GM18907 (cell line): ENCODE results near the gene SCARF2.
"Not testable (repeated sequence)": the region's sequence is repeated elsewhere in the genome, so short reads cannot be mapped to it uniquely, and the experiment has no call there.

Experiments
- ATAC-seq: cut with Tn5 transposase; IDR thresholded peaks from one replicate; pipeline ENCODE4 v1.9.1; 2021; ENCODE audit warnings: mild to moderate bottlenecking, moderate library complexity; ENCODE audit not compliant: unreplicated experiment

SCARF2 gene

GRCh38 chr22:20463324-20464095 is 25.9 kb upstream of the SCARF2 start:
- no peak for ATAC-seq

GRCh38 chr22:20459862-20460261 is 22.2 kb upstream of the SCARF2 start:
- ATAC-seq = no peak

GRCh38 chr22:20459152-20459542 is 21.5 kb upstream of the SCARF2 start:
- no peak for ATAC-seq

- no peak for ATAC-seq
Observed at GRCh38 chr22:20458530-20459151, 21.0 kb upstream of the SCARF2 start.

- no peak for ATAC-seq
Observed at GRCh38 chr22:20457506-20458240, 20.0 kb upstream of the SCARF2 start.

GRCh38 chr22:20456722-20457076 is 19.1 kb upstream of the SCARF2 start:
- no peak for ATAC-seq

GRCh38 chr22:20456064-20456721 is 18.6 kb upstream of the SCARF2 start:
- ATAC-seq = peak; percentile 62

GRCh38 chr22:20455709-20456063 is 18.1 kb upstream of the SCARF2 start:
- ATAC-seq = no peak

GRCh38 chr22:20453222-20453621 is 15.6 kb upstream of the SCARF2 start:
- no peak for ATAC-seq

GRCh38 chr22:20451920-20452319 is 14.3 kb upstream of the SCARF2 start:
- no peak for ATAC-seq

- ATAC-seq = not testable (repeated sequence)
Observed at GRCh38 chr22:20451129-20451778, 13.6 kb upstream of the SCARF2 start.

GRCh38 chr22:20450551-20450906 is 12.9 kb upstream of the SCARF2 start:
- no peak for ATAC-seq

GRCh38 chr22:20449819-20450550 is 12.4 kb upstream of the SCARF2 start:
- ATAC-seq = no peak

GRCh38 chr22:20448630-20449029 is 11.0 kb upstream of the SCARF2 start:
- no peak for ATAC-seq

- ATAC-seq = no peak
Observed at GRCh38 chr22:20446383-20446970, 8.9 kb upstream of the SCARF2 start.

GRCh38 chr22:20444325-20444724 is 6.7 kb upstream of the SCARF2 start:
- ATAC-seq = no peak

GRCh38 chr22:20442485-20443284 is 5.1 kb upstream of the SCARF2 start:
- ATAC-seq = no peak

- ATAC-seq = no peak
Observed at GRCh38 chr22:20441631-20442484, 4.2 kb upstream of the SCARF2 start.
